Measurements from ENCODE around the gene FAM184A. TPM values are rescaled to one million over a fixed set of nuclear protein-coding genes. Genes with fewer than 3 reads are reported as not detected.

FAM184A gene
- total and polyA plus RNA-seq, 2 of the 8 experiments (the other 6 are each of a cell fraction or from before 2014, with no cell fraction given) = 6.3 to 11.3 TPM

GRCh38 chr6:119026822-119027221 lies 51.6 kb downstream of the FAM184A start:
- Histone ChIP-seq H4K8ac (ENCODE audit: extremely low read depth, insufficient read depth, low read length) (no peak overlapping the region), H3K79me2 (ENCODE audit: control insufficient read depth in 1 of 2, insufficient read depth in 2 of 2, low read length in 2 of 2) (no peaks in the 10 kb centered on the region), H2BK12ac (ENCODE audit: low read depth, low read length) (no peak overlapping the region), H3K18ac (ENCODE audit: extremely low read depth, low read length) (no peak overlapping the region), H4K91ac (replicated peaks; ENCODE audit: insufficient read length, low read length) (no peak overlapping the region), H2BK5ac (ENCODE audit: low read depth, low read length) (no peak overlapping the region), H3K23ac (ENCODE audit: insufficient read length) (no peak overlapping the region), H2BK20ac (ENCODE audit: low read length) (no peak overlapping the region), H3K23me2 (ENCODE audit: low read depth, low read length) (no peaks in the 10 kb centered on the region), H3K79me1 (ENCODE audit: low read depth, low read length) (no peaks in the 10 kb centered on the region), H3K27ac (ENCODE audit: low read depth, low read length) (no peak overlapping the region; the same call in 1 of the 2 replicates), H3K4me3 (ENCODE audit: extremely low read depth in 1 of 4, insufficient read depth in 2 of 4, low read depth in 3 of 4, low read length in 4 of 4) (peak overlapping the region in 3 of 4 experiments; percentile 1 to 16 (median 12); a peak in 2 of 8 replicates), H3K27me3 (replicated peaks in 1 of 4; ENCODE audit: control insufficient read depth in 3 of 4, extremely low read depth in 1 of 4, insufficient read depth in 3 of 4, low read length in 3 of 4) (no peaks in the 10 kb centered on the region; a peak in 4 of 7 replicates), H2BK120ac (replicated peaks; ENCODE audit: low read depth, low read length) (no peak overlapping the region), H3K9ac (replicated peaks in 1 of 4; ENCODE audit: extremely low read depth in 1 of 4, low read depth in 3 of 4, low read length in 3 of 4) (no peak overlapping the region), H3K4ac (replicated peaks; ENCODE audit: insufficient read length, low read depth, low read length) (no peak overlapping the region), H3K4me1 (replicated peaks in 1 of 4; ENCODE audit: control insufficient read depth in 3 of 4, insufficient read depth in 4 of 4, low read length in 3 of 4) (peaks cover 13 to 27% (median 19%) of the 10 kb centered on the region in 4 experiments; a peak in 6 of 7 replicates), H3K56ac (replicated peaks; ENCODE audit: insufficient read length, low read depth, low read length) (no peak overlapping the region), H3K14ac (ENCODE audit: insufficient read length) (no peak overlapping the region), H2BK15ac (ENCODE audit: low read length) (no peak overlapping the region), H3K36me3 (ENCODE audit: control insufficient read depth in 2 of 4, insufficient read depth in 4 of 4, low read length in 3 of 4) (no peaks in the 10 kb centered on the region), H4K20me1 (replicated peaks in 1 of 2; ENCODE audit: control insufficient read depth in 1 of 2, insufficient read depth in 2 of 2, low read length in 2 of 2) (no peaks in the 10 kb centered on the region), H4K5ac (ENCODE audit: insufficient read length, low read depth, low read length) (no peak overlapping the region), H3K4me2 (ENCODE audit: insufficient read depth in 1 of 2, low read depth in 2 of 2, low read length in 2 of 2) (peak overlapping the region; percentile 41 to 54), H2AFZ (ENCODE audit: low read length) (no peak overlapping the region), H2AK5ac (ENCODE audit: low read depth, low read length) (no peak overlapping the region), H3K9me3 (ENCODE audit: insufficient read depth in 2 of 2, low read depth in 1 of 2, low read length in 1 of 2) (no peaks in the 10 kb centered on the region)
- WGBS, 2 experiments (ENCODE audit: extremely low coverage in 1 of 2, insufficient coverage in 1 of 2, insufficient read length in 1 of 2, insufficient replicate concordance in 2 of 2, low coverage in 1 of 2, low lambda C conversion rate in 2 of 2, missing lambda C conversion rate in 1 of 2) = 31% methylated on average over 3 of the region's 3 CpGs; no CpG with 5 or more reads in 1 of the 2 experiments
- TF ChIP-seq SRF (IDR thresholded peaks at IDR 0.05; ENCODE audit: low read depth, low read length) (0 out of 2 replicates have a peak, but pooled peaks have one; percentile 33), SIX5 (IDR thresholded peaks at IDR 0.05; ENCODE audit: low read depth, low read length) (no peak), SP1 (IDR thresholded peaks at IDR 0.05; ENCODE audit: low read depth, low read length) (0 out of 2 replicates have a peak, but pooled peaks have one; percentile 22), EGR1 (IDR thresholded peaks at IDR 0.05; ENCODE audit: borderline replicate concordance, low read depth, low read length) (no peak)
- FAIRE-seq (peak; percentile 78), DNase-seq (ENCODE audit: low read depth in 1 of 2, low spot score in 2 of 2) (no peak)
- ChIA-PET CTCF (ENCODE audit: partially characterized antibody) (interaction anchor here (1.1 to 1.9 kb wide), 3 partner anchors 9 to 84 kb away, joined by 3 to 6 read pairs (median 4); no protein-coding TSS in a partner anchor), POLR2A (ENCODE audit: partially characterized antibody) (no interaction called here)
